SK-N-SH (cell line): ENCODE measurements around the gene SPRY2. TPM values are rescaled to one million over a fixed set of nuclear protein-coding genes. Genes with fewer than 3 reads are reported as not detected.

Source experiments
- CTCF ChIA-PET: fragments of 300-600, 350-600 bp; formaldehyde crosslinking; extraction: SDS; loops from one replicate; lab custom pipeline; 2021; lab: Yijun Ruan, JAX
- POLR2A ChIA-PET: fragments of 350-600 bp; sonication (Branson Sonifier 250); formaldehyde crosslinking; extraction: SDS; loops from one replicate; lab custom pipeline; 2020; ENCODE audit warnings: antibody characterized with exemption, inconsistent platforms; lab: Yijun Ruan, JAX
- DNase-seq: peaks from one replicate; pipeline ENCODE4 v3.0.0; 2012
- H2AFZ ChIP-seq: fragments of 200-600 bp; sonication (generic); 2 replicates; pipeline ENCODE4 v1.8.1; 2016; ENCODE audit warnings: antibody characterized with exemption, mild to moderate bottlenecking, low read depth
- H3F3A ChIP-seq: fragments of 200-600 bp; sonication (generic); replicated peaks from 2 replicates; pipeline ENCODE3; 2016; ENCODE audit warnings: antibody characterized with exemption, mild to moderate bottlenecking; ENCODE audit not compliant: insufficient read depth
- H3K27ac ChIP-seq, 2 experiments: fragments of 200-500 bp in 1 of 2; fragments of 200-600 bp in 1 of 2; sonication (Bioruptor generic) in 1 of 2; sonication (generic), shearing (Covaris generic) in 1 of 2; 2 replicates each; pipeline versions ENCODE4 v1.5.1 to v1.6.1; 2014 to 2016; ENCODE audit warnings: low read depth in 2 of 2, inconsistent platforms in 1 of 2, low read length in 1 of 2, mild to moderate bottlenecking in 1 of 2, mixed read lengths in 1 of 2
- H3K27me3 ChIP-seq: fragments of 200-600 bp; sonication (generic), shearing (Covaris generic); 2 replicates; pipeline ENCODE4 v1.6.1; 2016; ENCODE audit warnings: mixed run types; ENCODE audit not compliant: insufficient read depth
- H3K36me3 ChIP-seq, 2 experiments: fragments of 200-500 bp in 1 of 2; fragments of 200-600 bp in 1 of 2; sonication (Bioruptor generic) in 1 of 2; sonication (generic) in 1 of 2; replicated peaks in 1 of 2; 2 replicates each; pipeline versions ENCODE3 to v1.5.1; 2014 to 2016; ENCODE audit warnings: low read length in 1 of 2, mild to moderate bottlenecking in 1 of 2; ENCODE audit not compliant: insufficient read depth in 2 of 2, control insufficient read depth in 1 of 2
- H3K4me1 ChIP-seq, 2 experiments: fragments of 200-500 bp in 1 of 2; fragments of 200-600 bp in 1 of 2; sonication (Bioruptor generic) in 1 of 2; sonication (generic), shearing (Covaris generic) in 1 of 2; 2 replicates each; pipeline versions ENCODE4 v1.5.1 to v1.6.1; 2014 to 2016; ENCODE audit warnings: low read depth in 1 of 2, low read length in 1 of 2, mixed run types in 1 of 2; ENCODE audit not compliant: insufficient read depth in 2 of 2, control insufficient read depth in 1 of 2
- H3K4me2 ChIP-seq: fragments of 200-600 bp; sonication (generic), shearing (Covaris generic); 2 replicates; pipeline ENCODE4 v1.6.1; 2017; ENCODE audit warnings: mixed run types
- H3K4me3 ChIP-seq, 2 experiments: fragments of 200-500 bp in 1 of 2; fragments of 200-600 bp in 1 of 2; sonication (Bioruptor generic) in 1 of 2; sonication (generic), shearing (Covaris generic) in 1 of 2; 2 replicates each; pipeline versions ENCODE4 v1.5.1 to v1.8.1; 2014 to 2016; ENCODE audit warnings: low read depth in 2 of 2, inconsistent platforms in 1 of 2, low read length in 1 of 2, mild to moderate bottlenecking in 1 of 2, mixed read lengths in 1 of 2, moderate library complexity in 1 of 2
- H3K79me2 ChIP-seq: fragments of 200-600 bp; sonication (generic); 2 replicates; pipeline ENCODE4 v1.8.1; 2017; ENCODE audit warnings: mild to moderate bottlenecking; ENCODE audit not compliant: insufficient read depth
- H3K9ac ChIP-seq: fragments of 200-600 bp; sonication (generic); 2 replicates; pipeline ENCODE4 v1.6.1; 2017; ENCODE audit warnings: mixed run types
- H3K9me2 ChIP-seq: fragments of 200-600 bp; sonication (generic); 2 replicates; pipeline ENCODE4 v1.6.1; 2017; ENCODE audit warnings: mixed run types
- H3K9me3 ChIP-seq: fragments of 200-600 bp; sonication (generic); 2 replicates; pipeline ENCODE4 v1.6.1; 2017; ENCODE audit warnings: mixed run types, mild to moderate bottlenecking, moderate library complexity
- H4K20me1 ChIP-seq: fragments of 200-600 bp; sonication (generic); 2 replicates; pipeline ENCODE4 v1.6.1; 2017; ENCODE audit warnings: mild to moderate bottlenecking, mixed run types; ENCODE audit not compliant: insufficient read depth
- CTCF ChIP-seq: fragments of 200-600 bp; sonication (generic); IDR thresholded peaks from 2 replicates; pipeline ENCODE4 v1.6.1; 2017; ENCODE audit warnings: antibody characterized with exemption, mild to moderate bottlenecking, moderate library complexity
- ELF1 ChIP-seq: IDR thresholded peaks from 2 replicates; pipeline ENCODE4 v1.4.0; 2012
- FOXJ3 ChIP-seq: sonication (generic); formaldehyde crosslinking; IDR thresholded peaks from 2 replicates; pipeline ENCODE4 v1.5.1; 2020; ENCODE audit warnings: mild to moderate bottlenecking, missing genetic modification reagents
- GABPA ChIP-seq: IDR thresholded peaks from 2 replicates; pipeline ENCODE4 v1.4.0; 2012; ENCODE audit warnings: low read depth, mild to moderate bottlenecking
- JUND ChIP-seq: IDR thresholded peaks from 2 replicates; pipeline ENCODE4 v1.4.0; 2012
- MEF2A ChIP-seq: IDR thresholded peaks from 2 replicates; pipeline ENCODE4 v1.4.0; 2012; ENCODE audit warnings: low read depth, borderline replicate concordance
- MXI1 ChIP-seq: IDR thresholded peaks from 2 replicates; pipeline ENCODE4 v1.6.1; 2012; ENCODE audit warnings: mild to moderate bottlenecking, low read depth, low read length, improper control_type of control experiment
- POLR2AphosphoS5 ChIP-seq: IDR thresholded peaks from 2 replicates; pipeline ENCODE4 v1.6.1; 2012; ENCODE audit warnings: low read depth, low read length
- RCOR1 ChIP-seq: fragments of 150-350 bp; IDR thresholded peaks from 2 replicates; pipeline ENCODE4 v1.6.1; 2017; ENCODE audit warnings: antibody characterized with exemption, low read length
- RFX5 ChIP-seq: IDR thresholded peaks from 2 replicates; pipeline ENCODE4 v1.6.1; 2012; ENCODE audit warnings: mild to moderate bottlenecking, improper control_type of control experiment, low read length
- RXRA ChIP-seq: IDR thresholded peaks from 2 replicates; pipeline ENCODE4 v1.4.0; 2012; ENCODE audit warnings: low read depth, mild to moderate bottlenecking, borderline replicate concordance
- SMC3 ChIP-seq: IDR thresholded peaks from 2 replicates; pipeline ENCODE4 v1.6.1; 2012; ENCODE audit warnings: low read depth, low read length, improper control_type of control experiment
- WGBS: methylation state at CpG from one replicate; pipeline ENCODE4 v1.1.6; 2017; ENCODE audit warnings: low lambda C conversion rate; 5-methylcytosine and 5-hydroxymethylcytosine counted together
- polyA plus RNA-seq, 3 experiments: library from polyadenylated mRNA; depleted of rRNA; stranded (reverse); fragments of >200 nt; gene quantifications; 2 replicates each; pipeline ENCODE4 v1.2.3, GENCODE V29; 2012
- TF ChIP-seq, protein P1 (sequence below): IDR thresholded peaks from 2 replicates; pipeline ENCODE4 v1.4.0; 2012; ENCODE audit warnings: low read depth, borderline replicate concordance
- TF ChIP-seq, protein P2 (sequence below): IDR thresholded peaks from 2 replicates; pipeline ENCODE4 v1.6.1; 2012; ENCODE audit warnings: mild to moderate bottlenecking, low read depth, low read length, moderate library complexity
- TF ChIP-seq, protein P3 (sequence below): IDR thresholded peaks from 2 replicates; pipeline ENCODE4 v1.4.0; 2012; ENCODE audit warnings: low read depth

The SPRY2 gene
- polyA plus RNA-seq, 1 of the 3 experiments (the other 2 are of a cell fraction), result 122 TPM

- Histone ChIP-seq H3K4me1 (peaks cover 0 to 9% of the 10 kb centered on the region in 2 experiments; a peak in 1 of 4 replicates), H3K27ac (no peak overlapping the region), H3F3A (peaks cover 8% of the 10 kb centered on the region), H2AFZ (no peak overlapping the region), H3K9me2 (no peaks in the 10 kb centered on the region), H4K20me1 (no peaks in the 10 kb centered on the region), H3K79me2 (no peaks in the 10 kb centered on the region), H3K9ac (no peak overlapping the region), H3K4me3 (no peak overlapping the region), H3K4me2 (no peak overlapping the region), H3K27me3 (no peaks in the 10 kb centered on the region), H3K36me3 (no peaks in the 10 kb centered on the region), H3K9me3 (no peaks in the 10 kb centered on the region)
- CTCF ChIA-PET, result no interaction called here
- TF ChIP-seq SMC3, result no peak
- no peak for TF ChIP-seq GABPA
- POLR2A ChIA-PET, result no interaction called here
- 97% methylated on average over 6 of the region's 6 CpGs for WGBS
- DNase-seq, result no peak
Measured at GRCh38 chr13:80303225-80303811, 37.6 kb downstream of the SPRY2 start.

DNA sequence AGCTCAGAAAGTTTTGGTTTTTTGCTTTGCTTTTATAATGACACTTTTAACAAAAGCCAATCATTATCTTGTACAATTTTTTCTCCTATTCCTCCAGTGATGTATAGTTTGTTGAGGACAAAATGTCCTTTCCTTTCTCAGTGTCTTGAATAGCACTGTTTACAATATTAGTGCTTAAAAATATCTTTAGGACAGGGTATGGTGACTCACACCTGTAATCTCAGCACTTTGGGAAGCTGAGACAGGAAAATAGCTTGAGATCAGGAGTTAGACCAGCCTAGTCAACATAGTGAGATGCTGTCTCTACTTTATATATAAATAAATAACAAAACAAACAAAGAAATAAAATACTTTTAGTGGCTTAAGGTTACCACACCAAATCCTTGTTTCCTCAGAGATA, 41.9 kb downstream of the SPRY2 start:
- Histone ChIP-seq H3K79me2 (no peaks in the 10 kb centered on the region), H3K27ac (no peak overlapping the region), H3K36me3 (no peaks in the 10 kb centered on the region), H2AFZ (no peak overlapping the region), H3K9ac (no peak overlapping the region), H3K4me3 (no peak overlapping the region), H3K9me3 (no peaks in the 10 kb centered on the region), H3K4me1 (no peaks in the 10 kb centered on the region), H3K4me2 (no peak overlapping the region), H3F3A (no peaks in the 10 kb centered on the region), H4K20me1 (no peaks in the 10 kb centered on the region), H3K27me3 (no peaks in the 10 kb centered on the region), H3K9me2 (no peaks in the 10 kb centered on the region)
- TF ChIP-seq MXI1 (no peak), JUND (no peak), POLR2AphosphoS5 (no peak), ELF1 (no peak), RFX5 (no peak), SMC3 (no peak)
- CTCF ChIA-PET, result no interaction called here
- POLR2A ChIA-PET, result no interaction called here
- no peak for DNase-seq

DNA sequence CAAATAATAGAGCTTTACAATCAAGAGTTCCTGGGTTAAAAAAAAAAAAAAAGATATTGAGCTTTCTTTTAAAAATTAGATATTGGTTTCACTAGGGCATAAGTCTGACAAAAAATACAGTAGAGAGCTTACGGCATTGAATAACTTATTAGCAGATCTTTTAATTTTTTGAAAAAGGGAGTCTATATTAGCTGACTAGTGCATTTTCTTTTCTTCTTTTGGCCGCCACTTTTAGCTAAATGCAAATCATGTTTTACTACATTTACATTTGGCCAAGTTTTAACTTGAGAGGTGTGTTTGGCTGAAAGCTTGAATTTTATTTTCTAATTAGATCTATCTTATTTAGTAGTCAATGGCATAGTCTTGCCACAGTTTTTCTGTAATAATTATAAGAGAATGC, 43.4 kb downstream of the SPRY2 start:
- H3K27ac ChIP-seq, result no peak overlapping the region
- POLR2A ChIA-PET, result no interaction called here
- H3K79me2 ChIP-seq, result no peaks in the 10 kb centered on the region
- H3K36me3 ChIP-seq, result no peaks in the 10 kb centered on the region
- DNase-seq, result no peak
- no peaks in the 10 kb centered on the region for H3K27me3 ChIP-seq
- H3K4me1 ChIP-seq, result no peaks in the 10 kb centered on the region
- CTCF ChIA-PET, result interaction anchor here (1.4 kb wide), 1 partner anchor 13 kb away, joined by 6 read pairs; no protein-coding TSS in a partner anchor
- H3F3A ChIP-seq, result no peaks in the 10 kb centered on the region
- H3K4me3 ChIP-seq, result no peak overlapping the region
- H3K9me2 ChIP-seq, result no peaks in the 10 kb centered on the region
- no peak overlapping the region for H2AFZ ChIP-seq
- H3K4me2 ChIP-seq, result no peak overlapping the region
- no peaks in the 10 kb centered on the region for H4K20me1 ChIP-seq
- H3K9me3 ChIP-seq, result no peaks in the 10 kb centered on the region
- H3K9ac ChIP-seq, result no peak overlapping the region
- WGBS, result 95% methylated on average over 2 of the region's 2 CpGs
- TF ChIP-seq RCOR1 (no peak), JUND (no peak), RFX5 (no peak), CTCF (no peak), MEF2A (no peak), FOXJ3 (CRISPR knock-in tag) (no peak), POLR2AphosphoS5 (no peak), RXRA (no peak), GABPA (no peak)
- TF ChIP-seq, protein P1, sequence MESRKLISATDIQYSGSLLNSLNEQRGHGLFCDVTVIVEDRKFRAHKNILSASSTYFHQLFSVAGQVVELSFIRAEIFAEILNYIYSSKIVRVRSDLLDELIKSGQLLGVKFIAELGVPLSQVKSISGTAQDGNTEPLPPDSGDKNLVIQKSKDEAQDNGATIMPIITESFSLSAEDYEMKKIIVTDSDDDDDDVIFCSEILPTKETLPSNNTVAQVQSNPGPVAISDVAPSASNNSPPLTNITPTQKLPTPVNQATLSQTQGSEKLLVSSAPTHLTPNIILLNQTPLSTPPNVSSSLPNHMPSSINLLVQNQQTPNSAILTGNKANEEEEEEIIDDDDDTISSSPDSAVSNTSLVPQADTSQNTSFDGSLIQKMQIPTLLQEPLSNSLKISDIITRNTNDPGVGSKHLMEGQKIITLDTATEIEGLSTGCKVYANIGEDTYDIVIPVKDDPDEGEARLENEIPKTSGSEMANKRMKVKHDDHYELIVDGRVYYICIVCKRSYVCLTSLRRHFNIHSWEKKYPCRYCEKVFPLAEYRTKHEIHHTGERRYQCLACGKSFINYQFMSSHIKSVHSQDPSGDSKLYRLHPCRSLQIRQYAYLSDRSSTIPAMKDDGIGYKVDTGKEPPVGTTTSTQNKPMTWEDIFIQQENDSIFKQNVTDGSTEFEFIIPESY, result no peak
- TF ChIP-seq, protein P2, sequence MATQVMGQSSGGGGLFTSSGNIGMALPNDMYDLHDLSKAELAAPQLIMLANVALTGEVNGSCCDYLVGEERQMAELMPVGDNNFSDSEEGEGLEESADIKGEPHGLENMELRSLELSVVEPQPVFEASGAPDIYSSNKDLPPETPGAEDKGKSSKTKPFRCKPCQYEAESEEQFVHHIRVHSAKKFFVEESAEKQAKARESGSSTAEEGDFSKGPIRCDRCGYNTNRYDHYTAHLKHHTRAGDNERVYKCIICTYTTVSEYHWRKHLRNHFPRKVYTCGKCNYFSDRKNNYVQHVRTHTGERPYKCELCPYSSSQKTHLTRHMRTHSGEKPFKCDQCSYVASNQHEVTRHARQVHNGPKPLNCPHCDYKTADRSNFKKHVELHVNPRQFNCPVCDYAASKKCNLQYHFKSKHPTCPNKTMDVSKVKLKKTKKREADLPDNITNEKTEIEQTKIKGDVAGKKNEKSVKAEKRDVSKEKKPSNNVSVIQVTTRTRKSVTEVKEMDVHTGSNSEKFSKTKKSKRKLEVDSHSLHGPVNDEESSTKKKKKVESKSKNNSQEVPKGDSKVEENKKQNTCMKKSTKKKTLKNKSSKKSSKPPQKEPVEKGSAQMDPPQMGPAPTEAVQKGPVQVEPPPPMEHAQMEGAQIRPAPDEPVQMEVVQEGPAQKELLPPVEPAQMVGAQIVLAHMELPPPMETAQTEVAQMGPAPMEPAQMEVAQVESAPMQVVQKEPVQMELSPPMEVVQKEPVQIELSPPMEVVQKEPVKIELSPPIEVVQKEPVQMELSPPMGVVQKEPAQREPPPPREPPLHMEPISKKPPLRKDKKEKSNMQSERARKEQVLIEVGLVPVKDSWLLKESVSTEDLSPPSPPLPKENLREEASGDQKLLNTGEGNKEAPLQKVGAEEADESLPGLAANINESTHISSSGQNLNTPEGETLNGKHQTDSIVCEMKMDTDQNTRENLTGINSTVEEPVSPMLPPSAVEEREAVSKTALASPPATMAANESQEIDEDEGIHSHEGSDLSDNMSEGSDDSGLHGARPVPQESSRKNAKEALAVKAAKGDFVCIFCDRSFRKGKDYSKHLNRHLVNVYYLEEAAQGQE, result no peak
- TF ChIP-seq, protein P3, sequence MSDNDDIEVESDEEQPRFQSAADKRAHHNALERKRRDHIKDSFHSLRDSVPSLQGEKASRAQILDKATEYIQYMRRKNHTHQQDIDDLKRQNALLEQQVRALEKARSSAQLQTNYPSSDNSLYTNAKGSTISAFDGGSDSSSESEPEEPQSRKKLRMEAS, result no peak
